Measurements from ENCODE around the gene ASB14.

The ASB14 gene

DNA sequence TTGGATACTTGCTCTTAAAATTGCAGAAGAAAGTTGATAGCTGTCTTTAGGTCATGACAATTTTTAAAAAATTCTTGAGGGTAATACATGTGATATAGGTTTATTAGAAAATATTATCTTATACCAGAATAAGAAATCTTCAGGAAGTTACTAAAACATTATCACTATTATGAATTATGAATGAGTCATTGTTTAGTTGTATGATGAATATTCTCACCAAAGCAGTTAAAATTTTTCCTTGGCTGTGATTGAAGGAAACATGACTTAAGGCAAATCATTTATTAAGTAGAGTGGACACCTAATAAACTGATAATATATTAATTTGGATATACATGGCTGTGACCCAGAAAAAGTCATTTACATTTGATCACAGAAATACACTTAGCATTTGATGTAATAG, 34.8 kb downstream of the ASB14 start:
- DNase-seq = no peak

DNA sequence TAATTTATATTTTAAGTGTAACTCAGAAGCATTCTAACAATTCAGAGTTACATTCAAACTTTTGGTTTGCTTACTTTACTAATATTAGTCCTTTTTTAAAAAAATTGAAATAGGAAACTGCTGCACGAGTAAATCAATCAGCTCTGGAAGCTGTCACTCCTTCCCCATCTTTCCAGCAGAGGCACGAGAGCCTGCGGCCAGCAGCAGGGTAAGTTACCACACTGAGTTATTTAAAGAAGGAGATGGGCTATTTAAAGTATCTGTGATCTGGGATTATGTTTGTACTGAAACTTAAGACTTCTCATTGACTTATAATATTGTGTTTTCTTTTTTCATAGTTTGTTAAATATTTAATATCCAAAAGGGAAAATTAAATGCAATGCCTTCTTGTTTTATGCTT, 35.6 kb downstream of the ASB14 start:
- DNase-seq = no peak

DNA sequence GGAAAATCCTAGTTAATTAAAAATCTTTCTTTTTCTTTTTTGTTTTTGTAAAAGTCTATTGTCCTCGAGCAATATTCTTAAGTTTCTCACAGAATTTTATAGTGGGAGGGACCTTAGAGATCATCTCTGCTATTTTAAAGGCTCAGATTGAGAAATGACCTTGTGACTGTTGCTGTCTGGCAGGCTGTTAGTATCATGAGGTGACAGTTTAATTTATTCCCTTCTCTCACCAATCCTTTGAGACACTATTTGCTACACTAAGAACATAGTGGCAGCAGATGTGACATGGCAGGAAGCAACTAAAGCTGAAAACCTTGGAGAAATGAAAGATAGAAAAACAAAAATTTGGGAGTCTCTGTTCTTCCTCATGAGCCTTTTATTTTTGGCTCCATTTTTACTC, 40.1 kb downstream of the ASB14 start:
- no peak for DNase-seq

DNA sequence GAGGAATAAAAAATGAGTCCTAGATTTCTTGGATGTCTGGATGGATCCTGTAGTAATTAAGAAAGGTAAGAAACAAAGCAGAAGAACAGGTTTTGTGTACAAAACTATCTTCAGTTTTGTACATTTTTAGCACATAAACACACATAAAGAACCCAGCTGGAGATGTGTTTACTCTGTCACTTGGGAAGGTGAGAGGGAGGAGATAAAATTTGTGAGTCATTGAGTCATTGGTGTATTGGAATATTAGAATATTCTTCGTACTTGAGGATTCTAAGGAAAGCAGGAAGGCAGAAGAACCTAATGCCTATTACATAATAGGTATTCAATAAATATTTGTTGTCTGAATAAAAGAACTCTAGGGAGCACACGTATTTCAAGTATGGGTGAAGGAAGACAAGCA, 47.5 kb downstream of the ASB14 start:
- DNase-seq = no peak

DNA sequence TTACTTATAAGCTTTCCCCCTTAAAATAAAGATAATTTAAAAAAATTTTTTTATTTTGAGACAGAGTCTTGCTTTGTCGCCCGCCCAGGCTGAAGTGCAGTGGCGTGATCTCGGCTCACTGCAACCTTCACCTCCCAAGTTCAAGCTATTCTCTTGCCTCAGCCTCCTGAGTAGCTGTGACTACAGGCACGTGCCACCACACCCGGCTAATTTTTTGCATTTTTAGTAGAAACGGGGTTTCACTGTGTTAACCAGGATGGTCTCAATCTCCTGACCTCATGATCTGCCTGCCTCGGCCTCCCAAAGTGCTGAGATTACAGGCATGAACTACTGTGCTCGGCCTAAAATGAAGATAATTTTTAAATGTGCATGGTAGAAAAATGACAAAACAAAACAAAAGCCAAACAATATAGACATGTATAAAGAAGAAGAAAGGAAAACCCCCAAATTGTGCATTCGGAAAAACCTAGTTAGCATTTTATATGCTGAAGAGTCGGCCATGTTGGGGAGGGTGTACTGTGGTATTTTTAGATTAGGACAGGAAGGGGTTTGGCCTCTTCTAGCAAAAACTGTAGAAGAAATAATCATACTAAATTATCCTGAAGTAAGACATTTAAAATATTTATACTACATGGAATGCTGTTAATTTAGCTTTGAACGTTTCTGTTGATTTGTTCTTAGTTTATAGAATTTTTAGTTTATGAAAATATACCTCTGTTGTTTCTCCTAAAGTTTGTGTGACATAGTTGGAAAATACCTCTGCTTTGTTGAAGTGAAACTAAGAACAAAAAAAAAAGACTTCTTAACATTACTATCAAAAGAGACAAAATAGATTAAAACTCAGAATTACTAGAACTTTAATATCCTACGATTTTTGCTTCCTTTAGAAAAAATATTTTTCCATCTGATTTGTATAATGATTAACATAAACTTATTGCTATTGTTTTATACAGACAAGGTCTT, 57.6 kb downstream of the ASB14 start:
- DNase-seq = no peak

DNA sequence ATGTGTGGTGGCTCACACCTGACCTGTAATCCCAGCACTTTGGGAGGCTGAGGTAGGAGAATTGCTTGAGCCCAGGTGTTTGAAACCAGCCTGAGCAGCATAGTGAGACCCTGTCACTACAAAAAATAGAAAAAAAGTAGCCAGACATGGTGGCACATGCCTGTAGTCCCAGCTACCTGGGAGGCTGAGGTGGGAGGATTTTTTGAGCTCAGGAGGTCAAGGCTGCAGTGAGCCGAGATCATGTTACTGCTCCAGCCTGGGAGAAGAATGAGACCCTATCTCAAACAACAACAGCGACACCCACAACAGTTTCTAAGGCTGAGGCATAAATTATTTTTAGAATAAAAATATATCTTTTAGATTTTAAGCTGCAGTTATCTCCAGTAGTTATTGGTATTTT, 58.7 kb downstream of the ASB14 start:
- no peak for DNase-seq

DNA sequence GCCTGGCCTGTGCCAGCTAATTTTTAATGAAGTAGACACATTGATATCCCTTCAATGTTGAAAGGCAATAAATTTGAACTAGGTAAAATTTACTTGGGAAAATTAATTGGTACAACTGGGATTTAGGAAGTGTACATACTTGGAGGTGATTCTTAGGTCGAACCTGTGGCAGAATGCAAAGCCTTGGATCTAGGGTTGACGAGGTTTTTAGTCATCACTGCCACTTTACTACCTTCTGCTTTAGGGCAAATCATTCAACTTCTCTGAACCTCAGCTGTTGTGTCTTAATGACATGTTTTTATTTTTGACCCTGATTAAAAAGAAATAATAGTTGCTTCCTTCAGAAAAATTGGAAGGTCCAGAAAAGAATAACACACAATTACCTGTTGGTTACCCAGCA, 62.5 kb downstream of the ASB14 start:
- no peak for DNase-seq

DNA sequence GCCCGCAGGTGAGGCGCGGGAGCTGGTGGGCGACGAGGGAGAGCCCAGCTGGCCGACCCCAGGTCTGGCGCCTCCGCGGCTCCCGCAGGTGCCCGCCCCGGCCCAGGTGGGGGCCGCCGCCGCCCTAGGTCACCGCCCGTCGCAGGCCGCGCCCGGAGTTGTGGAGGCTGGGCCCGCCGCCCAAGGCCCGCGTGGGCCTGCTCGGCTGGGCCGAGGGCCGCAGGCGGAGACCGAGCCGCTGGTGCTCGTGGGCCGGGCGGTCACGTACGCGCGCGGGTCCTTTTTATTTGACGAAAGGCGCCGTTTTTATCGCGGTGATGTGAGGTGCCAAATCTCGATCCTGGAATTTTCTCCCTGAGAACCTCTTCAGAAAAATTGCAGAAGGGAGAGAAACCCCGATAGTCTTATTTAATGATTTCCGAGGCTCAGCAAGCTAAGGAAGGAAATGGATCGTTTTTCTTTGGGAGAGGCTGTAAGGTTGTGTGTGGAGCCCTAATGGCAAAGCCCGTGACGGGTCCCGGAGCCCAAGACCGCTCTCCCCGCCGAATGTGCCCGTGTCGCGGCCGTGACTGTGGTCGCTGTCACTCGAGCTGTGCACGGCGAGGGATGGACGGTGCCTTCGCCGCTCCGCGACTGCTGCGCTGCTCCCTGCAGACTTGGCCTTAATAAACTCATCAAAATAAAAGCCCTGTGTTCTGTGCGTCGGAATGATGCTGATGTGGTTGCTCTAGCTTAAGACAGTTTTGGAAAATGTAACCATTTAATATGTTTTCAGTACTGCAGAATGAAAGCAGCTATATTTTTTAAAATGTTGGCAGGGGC, 64.3 kb downstream of the ASB14 start:
- no peak for DNase-seq

DNA sequence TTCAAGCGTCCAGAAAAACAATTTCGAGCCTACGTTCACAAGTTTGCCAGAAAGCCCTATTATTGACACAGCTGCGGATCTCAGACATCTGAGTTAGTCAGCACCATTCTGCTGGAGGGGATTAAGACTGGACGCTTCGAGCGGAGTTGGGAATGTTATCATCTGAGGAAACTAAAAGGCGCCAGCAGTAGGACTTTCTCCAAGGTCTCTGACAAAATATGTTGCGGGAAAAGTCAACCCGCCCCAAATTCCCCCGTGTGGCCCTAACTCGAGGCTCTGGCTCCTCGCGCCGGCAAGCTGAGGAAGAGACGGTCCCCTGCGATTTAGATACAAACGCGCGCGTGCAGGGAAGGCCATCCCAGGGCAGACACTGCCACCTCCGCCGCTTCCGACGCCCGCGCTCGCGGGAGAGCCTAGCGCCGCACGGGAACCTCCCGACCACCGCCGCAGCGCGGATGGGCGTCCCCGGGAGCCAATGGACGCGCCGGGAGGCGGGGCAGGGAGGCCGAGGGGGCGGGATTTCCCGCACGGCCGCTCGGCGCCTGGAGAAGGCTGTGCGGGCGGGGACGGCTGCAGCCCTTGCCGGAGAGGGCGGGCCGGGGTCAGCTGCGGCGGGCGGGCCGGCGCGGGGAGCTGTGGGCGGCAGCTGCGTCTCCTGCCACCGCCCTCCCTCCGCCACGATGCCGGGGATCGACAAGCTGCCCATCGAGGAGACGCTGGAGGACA, 65.1 kb downstream of the ASB14 start, which contains the start of gene APPL1:
APPL1 (plus strand) TSS at position 526 of the 726 bp plus-strand sequence; CDS start at position 681, 155 bp downstream.
- DNase-seq = peak; percentile 30

DNA sequence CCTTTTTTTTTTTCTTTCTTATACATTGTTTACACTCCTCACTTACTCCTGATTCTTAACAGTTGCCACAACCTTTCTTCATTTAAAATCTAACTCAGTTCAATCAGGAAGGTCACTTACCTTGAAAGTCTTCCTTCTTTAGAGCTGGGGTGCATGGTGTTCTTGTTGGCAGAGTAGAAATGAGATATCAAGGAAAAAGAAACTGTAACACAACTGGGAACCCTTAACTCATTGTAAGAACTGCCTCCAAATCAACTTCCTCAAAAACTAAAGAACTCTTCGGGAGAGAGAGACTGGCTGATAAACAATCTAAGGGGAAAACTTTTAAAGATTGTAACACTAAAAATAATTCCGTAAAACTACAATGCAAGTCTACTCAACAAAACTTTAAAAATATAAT, 66.3 kb downstream of the ASB14 start:
- DNase-seq = no peak

DNA sequence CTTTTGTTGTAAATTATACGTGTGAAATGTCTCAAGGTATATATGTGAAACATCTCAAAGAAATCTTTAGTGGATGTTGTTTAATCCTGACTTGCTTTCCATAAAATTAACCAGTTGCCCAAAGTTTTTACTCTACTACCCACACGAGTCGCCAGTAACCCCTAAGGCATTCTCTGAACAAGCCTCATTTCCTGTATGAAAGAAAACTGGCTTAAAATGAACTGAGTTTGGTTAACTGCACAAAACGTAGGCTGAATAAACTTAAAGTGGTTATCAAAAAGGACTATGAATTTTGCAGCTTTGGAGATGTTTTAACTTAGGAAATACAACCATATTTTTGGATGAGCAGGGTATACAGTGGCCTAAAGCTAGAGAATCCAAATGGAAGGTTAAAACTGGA, 67.6 kb downstream of the ASB14 start:
- DNase-seq = no peak

DNA sequence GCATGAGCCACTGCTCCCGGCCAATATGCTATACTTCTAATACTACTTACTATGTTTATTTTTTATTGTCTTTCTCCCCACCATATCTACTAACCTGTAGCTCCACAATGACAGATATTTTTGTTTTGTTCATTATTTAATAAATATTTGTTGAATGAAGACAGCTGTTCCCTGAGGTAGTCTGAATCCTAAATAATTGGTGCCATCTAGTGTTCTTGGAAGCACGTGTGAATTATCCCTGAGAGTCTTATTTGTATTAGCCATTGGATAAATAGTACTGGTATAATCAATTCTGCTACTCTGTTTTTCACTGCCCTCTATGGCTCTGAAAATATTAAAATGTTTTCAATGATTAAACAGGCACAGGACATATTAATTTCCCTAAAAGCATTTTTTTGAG, 70.6 kb downstream of the ASB14 start:
- no peak for DNase-seq

Measured in NCI-H1694 treated with DMSO at 0.1 percent for 48 hours (cell line).